Neural cell (in vitro differentiated cells): ENCODE measurements around the gene RTN4RL1. TPM values are rescaled to one million over a fixed set of nuclear protein-coding genes. Genes with fewer than 3 reads are reported as not detected.

Experiments
- H2AFZ ChIP-seq: fragments of 200-600, 300-800 bp; sonication (generic), shearing (Covaris generic); 2 replicates; pipeline ENCODE4 v1.6.0; 2014; ENCODE audit warnings: low read depth, mild to moderate bottlenecking, antibody characterized with exemption, low read length, moderate library complexity
- H3F3A ChIP-seq: fragments of 200-600 bp; shearing (Covaris generic); 2 replicates; pipeline ENCODE4 v1.6.1; 2016; ENCODE audit warnings: mild to moderate bottlenecking, moderate library complexity, mixed read lengths, antibody characterized with exemption, low read length; ENCODE audit not compliant: insufficient read depth, poor library complexity, severe bottlenecking
- H3K27ac ChIP-seq: fragments of 200-600, 300-800 bp; sonication (generic), shearing (Covaris generic); 2 replicates; pipeline ENCODE4 v1.5.1; 2014; ENCODE audit warnings: mild to moderate bottlenecking, low read length, moderate library complexity
- H3K27me3 ChIP-seq: fragments of 300-800, 200-600 bp; sonication (generic), shearing (Covaris generic); 2 replicates; pipeline ENCODE4 v1.6.0; 2014; ENCODE audit warnings: mild to moderate bottlenecking, low read depth, low read length, moderate library complexity; ENCODE audit not compliant: insufficient read depth
- H3K36me3 ChIP-seq: fragments of 300-800, 200-600 bp; sonication (generic), shearing (Covaris generic); 2 replicates; pipeline ENCODE4 v1.5.1; 2014; ENCODE audit warnings: mild to moderate bottlenecking, antibody characterized with exemption, low read length, moderate library complexity; ENCODE audit not compliant: insufficient read depth
- H3K4me2 ChIP-seq: fragments of 300-800, 200-600 bp; sonication (generic), shearing (Covaris generic); 2 replicates; pipeline ENCODE4 v1.6.0; 2014; ENCODE audit warnings: mild to moderate bottlenecking, low read length
- H3K4me3 ChIP-seq: fragments of 300-800, 200-600 bp; sonication (generic), shearing (Covaris generic); 2 replicates; pipeline ENCODE4 v1.5.1; 2014; ENCODE audit warnings: mild to moderate bottlenecking, low read length, moderate library complexity
- H3K79me2 ChIP-seq: fragments of 200-600 bp; shearing (Covaris generic); replicated peaks from 2 replicates; pipeline ENCODE4 v1.6.0; 2014; ENCODE audit warnings: mild to moderate bottlenecking, low read length, moderate library complexity; ENCODE audit not compliant: insufficient read depth
- H3K9ac ChIP-seq: fragments of 300-800, 200-600 bp; sonication (generic), shearing (Covaris generic); 2 replicates; pipeline ENCODE4 v1.6.1; 2016; ENCODE audit warnings: mild to moderate bottlenecking, low read length, mixed read lengths
- H3K9me2 ChIP-seq: fragments of 200-600 bp; shearing (Covaris generic); 2 replicates; pipeline ENCODE4 v1.6.1; 2016; ENCODE audit warnings: mild to moderate bottlenecking, low read length, mixed read lengths; ENCODE audit not compliant: insufficient read depth
- H3K9me3 ChIP-seq: fragments of 200-600, 300-800 bp; sonication (generic), shearing (Covaris generic); 2 replicates; pipeline ENCODE4 v1.6.1; 2016; ENCODE audit warnings: mild to moderate bottlenecking, mixed run types, low read length, moderate library complexity, mixed read lengths
- H4K20me1 ChIP-seq: fragments of 200-600 bp; shearing (Covaris generic); 2 replicates; pipeline ENCODE4 v1.6.1; 2016; ENCODE audit warnings: mild to moderate bottlenecking, mixed run types; ENCODE audit not compliant: insufficient read depth
- EP300 ChIP-seq: fragments of 450-650 bp; conservative IDR thresholded peaks from 2 replicates; pipeline ENCODE4 v1.6.1; 2014; ENCODE audit warnings: antibody characterized with exemption, mild to moderate bottlenecking, moderate library complexity; ENCODE audit not compliant: poor library complexity, severe bottlenecking
- EZH2 ChIP-seq: fragments of 200-600, 300-800 bp; shearing (Covaris generic), sonication (generic); IDR thresholded peaks from 2 replicates; pipeline ENCODE4 v1.6.1; 2014; ENCODE audit warnings: antibody characterized with exemption, low read length, borderline replicate concordance, mild to moderate bottlenecking; ENCODE audit not compliant: insufficient read depth, poor library complexity, severe bottlenecking
- POLR2AphosphoS5 ChIP-seq: IDR thresholded peaks from 2 replicates; pipeline ENCODE4 v1.6.1; 2012
- SMC3 ChIP-seq: fragments of 450-650 bp; conservative IDR thresholded peaks from 2 replicates; pipeline ENCODE4 v1.6.1; 2014; ENCODE audit warnings: antibody characterized with exemption, mild to moderate bottlenecking, moderate library complexity; ENCODE audit not compliant: poor library complexity
- TAF1 ChIP-seq: IDR thresholded peaks from 2 replicates; pipeline ENCODE4 v1.6.1; 2012; ENCODE audit warnings: low read depth
- polyA plus RNA-seq: library from polyadenylated mRNA; depleted of rRNA; stranded (reverse); fragments of >200 nt; gene quantifications from 2 replicates; pipeline ENCODE4 v1.2.3, GENCODE V29; 2014
- TF ChIP-seq, protein P1 (sequence below): fragments of 450-650 bp; IDR thresholded peaks from 2 replicates; pipeline ENCODE4 v1.5.1; 2014; ENCODE audit warnings: antibody characterized with exemption, mild to moderate bottlenecking, moderate library complexity; ENCODE audit not compliant: poor library complexity, severe bottlenecking
- TF ChIP-seq, protein P2 (sequence below): IDR thresholded peaks from 2 replicates; pipeline ENCODE4 v1.6.1; 2012; ENCODE audit warnings: borderline replicate concordance

RTN4RL1 gene
- polyA plus RNA-seq, 1 donor from 2014 or later = 8.1 TPM

DNA sequence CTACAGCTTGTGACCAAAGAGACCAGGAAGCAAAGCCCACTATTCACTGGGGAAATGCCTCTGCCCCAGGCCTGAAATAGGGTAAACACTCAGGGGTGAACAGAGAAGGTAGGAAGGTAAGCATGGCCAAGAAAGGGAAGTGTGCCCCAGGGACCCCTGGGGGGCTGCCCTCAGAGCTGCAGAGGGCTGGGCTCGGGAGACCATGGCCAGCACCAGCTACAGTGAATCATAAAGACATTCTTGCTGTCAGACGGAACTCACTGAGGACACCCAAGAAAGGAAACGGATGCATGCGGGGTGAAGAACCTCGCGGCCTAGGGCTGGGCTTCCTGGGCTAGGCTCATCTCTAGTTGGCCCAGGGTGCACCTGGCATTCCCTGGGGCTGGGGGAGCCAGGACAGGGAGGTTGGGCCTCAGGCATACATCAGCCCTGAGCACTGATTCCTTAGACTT is 39.4 kb upstream of the RTN4RL1 start (continued):
- TF ChIP-seq, protein P1, sequence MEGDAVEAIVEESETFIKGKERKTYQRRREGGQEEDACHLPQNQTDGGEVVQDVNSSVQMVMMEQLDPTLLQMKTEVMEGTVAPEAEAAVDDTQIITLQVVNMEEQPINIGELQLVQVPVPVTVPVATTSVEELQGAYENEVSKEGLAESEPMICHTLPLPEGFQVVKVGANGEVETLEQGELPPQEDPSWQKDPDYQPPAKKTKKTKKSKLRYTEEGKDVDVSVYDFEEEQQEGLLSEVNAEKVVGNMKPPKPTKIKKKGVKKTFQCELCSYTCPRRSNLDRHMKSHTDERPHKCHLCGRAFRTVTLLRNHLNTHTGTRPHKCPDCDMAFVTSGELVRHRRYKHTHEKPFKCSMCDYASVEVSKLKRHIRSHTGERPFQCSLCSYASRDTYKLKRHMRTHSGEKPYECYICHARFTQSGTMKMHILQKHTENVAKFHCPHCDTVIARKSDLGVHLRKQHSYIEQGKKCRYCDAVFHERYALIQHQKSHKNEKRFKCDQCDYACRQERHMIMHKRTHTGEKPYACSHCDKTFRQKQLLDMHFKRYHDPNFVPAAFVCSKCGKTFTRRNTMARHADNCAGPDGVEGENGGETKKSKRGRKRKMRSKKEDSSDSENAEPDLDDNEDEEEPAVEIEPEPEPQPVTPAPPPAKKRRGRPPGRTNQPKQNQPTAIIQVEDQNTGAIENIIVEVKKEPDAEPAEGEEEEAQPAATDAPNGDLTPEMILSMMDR = no peak

DNA sequence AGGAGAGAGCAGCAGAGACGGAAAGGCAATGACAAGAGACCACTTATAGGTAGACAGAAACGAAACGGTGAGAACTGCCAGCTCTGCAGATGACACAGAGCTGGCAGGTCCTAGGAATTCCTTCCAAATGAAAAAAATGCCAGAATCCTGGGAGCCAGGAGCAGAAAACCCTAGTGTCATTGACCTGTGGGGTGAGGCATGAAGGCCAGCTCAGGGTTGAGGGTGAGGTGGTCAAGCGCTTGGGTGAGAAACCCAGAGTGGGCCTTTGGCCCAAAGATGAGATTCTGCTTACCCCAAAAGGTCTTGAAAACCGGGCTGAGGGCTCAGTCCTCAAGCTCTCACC is 39.0 kb upstream of the RTN4RL1 start:
- Histone ChIP-seq H3K27me3 (peaks cover 20% of the 10 kb centered on the region), H3K4me2 (no peak overlapping the region), H2AFZ (no peak overlapping the region), H3K36me3 (no peaks in the 10 kb centered on the region), H3K9ac (no peak overlapping the region), H3K27ac (no peak overlapping the region), H4K20me1 (no peaks in the 10 kb centered on the region), H3K9me3 (no peaks in the 10 kb centered on the region), H3K79me2 (no peaks in the 10 kb centered on the region), H3K4me3 (no peak overlapping the region), H3K9me2 (no peaks in the 10 kb centered on the region), H3F3A (no peaks in the 10 kb centered on the region)
- no peak for TF ChIP-seq TAF1
- no peak for TF ChIP-seq POLR2AphosphoS5
- TF ChIP-seq EZH2 = no peak
- TF ChIP-seq SMC3 = no peak

DNA sequence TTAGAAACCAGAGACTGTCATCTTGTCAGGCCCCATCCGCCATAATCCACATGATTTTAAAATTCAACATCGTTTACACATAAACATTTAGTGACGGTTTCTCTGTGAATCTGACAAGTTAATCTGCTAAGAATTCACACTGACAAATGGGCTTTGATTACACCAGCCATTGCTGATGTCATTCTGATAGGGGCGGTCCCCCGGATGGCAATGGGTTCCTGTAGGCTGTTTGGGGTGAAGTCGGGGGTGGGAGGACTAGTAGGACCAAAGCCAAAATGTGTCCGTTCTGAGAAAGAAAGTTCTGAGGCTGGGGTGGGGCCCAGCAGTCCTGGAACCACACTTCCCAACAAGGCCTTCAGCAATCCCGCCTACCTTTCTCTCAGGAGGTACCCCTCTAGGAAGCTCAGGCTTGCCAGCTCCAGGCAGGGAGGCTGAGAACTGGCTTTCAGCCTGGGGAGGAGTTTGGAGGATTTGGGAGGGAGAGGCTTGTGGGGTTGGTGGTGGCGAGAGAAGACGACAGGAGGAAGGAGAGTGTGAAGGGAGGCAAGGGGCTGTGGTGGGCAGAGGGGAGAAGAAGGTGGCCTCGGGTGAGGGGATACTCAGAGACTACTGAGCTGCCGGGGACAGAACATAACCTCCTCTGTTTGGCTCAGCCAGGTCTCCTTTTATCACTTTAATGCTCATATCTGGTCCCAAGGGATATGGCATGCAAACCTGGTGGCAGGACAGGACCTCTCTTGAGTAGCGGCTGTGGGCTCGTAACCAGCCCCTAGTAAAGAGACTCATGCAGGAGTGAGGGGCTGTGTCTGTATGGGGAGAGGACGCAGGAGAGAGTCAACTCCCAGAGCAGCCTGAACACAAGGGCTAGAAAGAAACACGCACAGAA is 38.4 kb upstream of the RTN4RL1 start:
- H3F3A ChIP-seq = no peaks in the 10 kb centered on the region
- H3K36me3 ChIP-seq = no peaks in the 10 kb centered on the region
- no peak overlapping the region for H3K9ac ChIP-seq
- H3K9me2 ChIP-seq = no peaks in the 10 kb centered on the region
- TF ChIP-seq EP300 (no peak), POLR2AphosphoS5 (no peak), TAF1 (no peak)
- TF ChIP-seq, protein P2, sequence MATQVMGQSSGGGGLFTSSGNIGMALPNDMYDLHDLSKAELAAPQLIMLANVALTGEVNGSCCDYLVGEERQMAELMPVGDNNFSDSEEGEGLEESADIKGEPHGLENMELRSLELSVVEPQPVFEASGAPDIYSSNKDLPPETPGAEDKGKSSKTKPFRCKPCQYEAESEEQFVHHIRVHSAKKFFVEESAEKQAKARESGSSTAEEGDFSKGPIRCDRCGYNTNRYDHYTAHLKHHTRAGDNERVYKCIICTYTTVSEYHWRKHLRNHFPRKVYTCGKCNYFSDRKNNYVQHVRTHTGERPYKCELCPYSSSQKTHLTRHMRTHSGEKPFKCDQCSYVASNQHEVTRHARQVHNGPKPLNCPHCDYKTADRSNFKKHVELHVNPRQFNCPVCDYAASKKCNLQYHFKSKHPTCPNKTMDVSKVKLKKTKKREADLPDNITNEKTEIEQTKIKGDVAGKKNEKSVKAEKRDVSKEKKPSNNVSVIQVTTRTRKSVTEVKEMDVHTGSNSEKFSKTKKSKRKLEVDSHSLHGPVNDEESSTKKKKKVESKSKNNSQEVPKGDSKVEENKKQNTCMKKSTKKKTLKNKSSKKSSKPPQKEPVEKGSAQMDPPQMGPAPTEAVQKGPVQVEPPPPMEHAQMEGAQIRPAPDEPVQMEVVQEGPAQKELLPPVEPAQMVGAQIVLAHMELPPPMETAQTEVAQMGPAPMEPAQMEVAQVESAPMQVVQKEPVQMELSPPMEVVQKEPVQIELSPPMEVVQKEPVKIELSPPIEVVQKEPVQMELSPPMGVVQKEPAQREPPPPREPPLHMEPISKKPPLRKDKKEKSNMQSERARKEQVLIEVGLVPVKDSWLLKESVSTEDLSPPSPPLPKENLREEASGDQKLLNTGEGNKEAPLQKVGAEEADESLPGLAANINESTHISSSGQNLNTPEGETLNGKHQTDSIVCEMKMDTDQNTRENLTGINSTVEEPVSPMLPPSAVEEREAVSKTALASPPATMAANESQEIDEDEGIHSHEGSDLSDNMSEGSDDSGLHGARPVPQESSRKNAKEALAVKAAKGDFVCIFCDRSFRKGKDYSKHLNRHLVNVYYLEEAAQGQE = no peak
- TF ChIP-seq, protein P1 = no peak
- H3K27ac ChIP-seq = no peak overlapping the region
- H3K4me2 ChIP-seq = no peak overlapping the region
- H3K4me3 ChIP-seq = no peak overlapping the region
- H2AFZ ChIP-seq = no peak overlapping the region
- H3K27me3 ChIP-seq = peaks cover 26% of the 10 kb centered on the region
- H3K9me3 ChIP-seq = no peaks in the 10 kb centered on the region
- no peaks in the 10 kb centered on the region for H4K20me1 ChIP-seq
- H3K79me2 ChIP-seq = no peaks in the 10 kb centered on the region
